Progenitor cell of endocrine pancreas (in vitro differentiated cells): ENCODE results near the gene TMEM92. TPM values are rescaled to one million over a fixed set of nuclear protein-coding genes. Genes with fewer than 3 reads are reported as not detected.
"Not testable (repeated sequence)": the region's sequence is repeated elsewhere in the genome, so short reads cannot be mapped to it uniquely, and the experiment has no call there.

Experiments used
- DNase-seq: peaks from one replicate; pipeline ENCODE4 v3.0.0; 2021; ENCODE audit warnings: low spot score; ENCODE audit not compliant: unreplicated experiment
- H3K27ac Mint-ChIP-seq: 2 replicates; pipeline ENCODE4 v1.8.0; 2021; ENCODE audit warnings: mild to moderate bottlenecking, moderate library complexity, mixed read lengths
- H3K27me3 Mint-ChIP-seq: 2 replicates; pipeline ENCODE4 v1.8.0; 2021; ENCODE audit warnings: mixed read lengths
- H3K36me3 Mint-ChIP-seq: 2 replicates; pipeline ENCODE4 v1.8.0; 2022; ENCODE audit warnings: mixed read lengths; ENCODE audit not compliant: insufficient read depth
- H3K4me1 Mint-ChIP-seq: 2 replicates; pipeline ENCODE4 v1.8.0; 2021; ENCODE audit warnings: low read depth, mixed read lengths
- H3K4me3 Mint-ChIP-seq: 2 replicates; pipeline ENCODE4 v1.8.0; 2021; ENCODE audit warnings: low read depth, mild to moderate bottlenecking, moderate library complexity, mixed read lengths
- H3K9me3 Mint-ChIP-seq: 2 replicates; pipeline ENCODE4 v1.8.0; 2021; ENCODE audit warnings: low read depth, mixed read lengths
- CTCF ChIP-seq: fragments of 200-600 bp; sonication (generic); IDR thresholded peaks from one replicate; pipeline ENCODE4 v1.5.0; 2021; ENCODE audit warnings: antibody characterized with exemption, mild to moderate bottlenecking; ENCODE audit not compliant: unreplicated experiment
- total RNA-seq: library from RNA; stranded (reverse); gene quantifications from 2 replicates; pipeline ENCODE4 v1.2.1, GENCODE V29; 2021

The TMEM92 gene
- total RNA-seq, 1 donor from 2014 or later: 7.4 TPM

- Mint-ChIP-seq H3K27ac (no peak overlapping the region), H3K4me3 (no peak overlapping the region), H3K9me3 (no peaks in the 10 kb centered on the region)
Measured at GRCh38 chr17:50269477-50270434, 4.5 kb upstream of the TMEM92 start.

DNA sequence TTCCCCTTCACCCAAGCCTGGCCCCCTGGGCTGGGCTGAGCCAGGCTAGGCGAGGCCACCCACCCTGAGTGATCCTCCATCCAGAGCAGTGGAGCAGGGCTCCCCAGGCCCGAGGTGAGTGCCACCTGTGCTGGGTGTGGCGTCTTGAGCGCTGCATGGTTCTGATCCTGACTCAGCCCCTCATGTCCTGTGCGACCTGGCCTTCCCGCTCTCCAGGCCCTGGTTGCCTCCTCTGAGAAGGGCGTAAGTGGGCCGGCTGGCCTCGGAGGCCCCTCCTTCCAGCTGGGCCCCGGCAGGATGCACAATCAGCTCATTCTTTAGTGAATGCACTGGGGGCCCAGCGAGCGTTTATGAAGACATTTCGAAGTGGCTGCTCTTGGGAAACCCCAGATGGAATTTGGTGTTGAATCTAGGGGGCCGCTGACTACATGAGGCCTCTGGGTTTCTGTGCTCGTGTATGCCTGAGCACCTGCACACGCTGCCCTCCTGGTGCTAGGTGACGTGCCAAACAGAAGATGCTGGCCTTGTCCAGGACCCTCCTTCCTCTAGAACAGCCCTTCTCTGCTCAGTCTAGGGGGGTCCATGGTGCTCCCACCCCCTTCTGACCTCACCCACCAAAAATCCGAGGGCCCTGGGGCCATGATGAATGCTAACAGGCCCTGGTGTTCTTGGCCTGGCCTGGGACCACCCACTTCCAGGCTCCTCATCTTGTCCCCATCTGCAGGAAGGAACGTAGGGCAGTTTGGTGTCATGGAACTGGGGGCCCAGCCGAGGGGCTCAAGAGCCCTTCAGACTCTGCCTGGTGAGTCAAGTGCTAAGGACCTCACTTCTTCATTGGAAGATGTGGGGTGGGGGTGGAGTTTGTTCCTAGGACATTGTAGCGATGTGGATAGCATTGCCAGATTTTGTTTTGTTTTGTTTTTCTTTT lies 3.6 kb upstream of the TMEM92 start:
- DNase-seq: no peak
- Mint-ChIP-seq H3K27me3 (peaks cover 28% of the 10 kb centered on the region), H3K9me3 (no peaks in the 10 kb centered on the region), H3K27ac (no peak overlapping the region), H3K4me3 (no peak overlapping the region), H3K36me3 (no peaks in the 10 kb centered on the region), H3K4me1 (peaks cover 14% of the 10 kb centered on the region)
- no peak for TF ChIP-seq CTCF

More at GRCh38 chr17:50269477-50270434, 4.5 kb upstream of the TMEM92 start:
- DNase-seq: no peak
- peaks cover 10% of the 10 kb centered on the region for H3K4me1 Mint-ChIP-seq
- TF ChIP-seq CTCF: peak; percentile 65
- H3K27me3 Mint-ChIP-seq: peaks cover 28% of the 10 kb centered on the region
- no peaks in the 10 kb centered on the region for H3K36me3 Mint-ChIP-seq

GRCh38 chr17:50271363-50271750 lies 2.9 kb upstream of the TMEM92 start:
- Mint-ChIP-seq H3K27me3 (peaks cover 23% of the 10 kb centered on the region), H3K4me1 (peaks cover 14% of the 10 kb centered on the region)
- H3K27ac Mint-ChIP-seq, H3K36me3 Mint-ChIP-seq, H3K4me3 Mint-ChIP-seq, H3K9me3 Mint-ChIP-seq, DNase-seq: not testable (repeated sequence)

DNA sequence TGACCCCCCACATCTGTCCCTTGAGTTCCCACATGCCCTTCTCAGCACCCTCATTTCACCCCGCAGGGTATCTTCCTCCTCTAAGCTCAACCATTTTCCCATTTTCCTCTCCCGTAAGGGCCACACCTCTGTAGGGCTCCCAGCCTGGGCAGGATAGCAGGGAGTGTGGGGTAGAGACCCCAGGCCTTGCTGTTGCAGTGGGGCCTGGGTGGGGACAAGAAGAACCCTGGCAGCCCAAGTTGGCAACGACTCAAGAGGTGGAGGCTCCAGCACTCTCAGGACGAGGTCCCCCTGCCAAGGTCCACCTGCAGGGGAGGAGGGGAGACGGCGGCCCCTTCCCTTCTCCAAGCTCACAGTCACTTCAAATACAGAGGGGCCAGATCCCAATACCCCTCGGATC lies 2.0 kb upstream of the TMEM92 start:
- Mint-ChIP-seq H3K27me3 (peaks cover 28% of the 10 kb centered on the region), H3K4me3 (no peak overlapping the region), H3K9me3 (no peaks in the 10 kb centered on the region), H3K36me3 (no peaks in the 10 kb centered on the region), H3K4me1 (peaks cover 22% of the 10 kb centered on the region), H3K27ac (no peak overlapping the region)
- no peak for TF ChIP-seq CTCF
- DNase-seq: no peak

DNA sequence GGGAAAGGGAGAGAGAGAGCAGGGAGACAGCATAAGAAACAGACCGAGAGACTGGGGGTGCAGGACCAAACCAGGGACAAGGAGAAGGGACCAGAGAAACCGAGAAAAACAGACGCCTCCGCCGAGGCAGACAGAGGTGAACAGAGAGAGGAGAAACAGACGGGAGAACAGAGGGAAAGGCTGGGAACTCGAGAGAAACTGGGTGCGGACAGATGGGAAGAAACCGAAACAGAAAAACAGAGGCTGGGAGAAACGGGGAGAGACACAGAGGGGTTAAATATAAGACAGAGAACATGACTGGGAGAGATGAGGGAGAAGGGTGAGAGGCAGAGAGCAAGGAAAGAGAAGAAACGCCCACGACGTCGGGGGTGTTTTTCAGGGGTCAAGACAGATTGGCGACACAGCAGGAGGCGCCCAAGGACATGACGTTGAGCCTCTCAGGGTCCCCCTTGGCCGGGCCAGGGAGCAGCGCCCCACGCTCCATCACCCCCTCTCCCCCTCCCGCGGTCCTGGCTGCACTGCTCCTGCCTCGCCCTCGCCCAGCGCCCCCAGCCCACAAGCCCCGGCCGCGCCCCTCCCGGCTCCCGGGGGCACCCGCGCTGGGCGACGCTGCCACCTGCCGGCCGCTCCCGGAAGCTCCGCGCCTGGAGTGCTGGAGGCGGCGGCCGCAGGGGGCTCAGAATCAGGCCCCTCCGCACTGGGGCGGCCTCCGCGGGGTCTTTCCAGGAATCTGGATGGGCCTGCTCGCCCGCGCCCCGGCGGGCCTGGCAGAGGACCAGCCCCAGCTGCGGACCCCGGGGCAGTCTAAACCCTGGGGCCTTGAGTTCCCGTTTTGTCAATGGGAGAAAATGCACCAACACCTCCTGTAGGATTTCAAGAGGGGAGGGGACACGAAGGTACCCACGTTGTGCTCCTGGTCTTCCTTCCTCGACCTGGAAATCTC lies 1.3 kb upstream of the TMEM92 start:
- peak; percentile 97 for TF ChIP-seq CTCF
- peak overlapping the region; percentile 52 for H3K4me3 Mint-ChIP-seq
- no peaks in the 10 kb centered on the region for H3K36me3 Mint-ChIP-seq
- H3K9me3 Mint-ChIP-seq: no peaks in the 10 kb centered on the region
- DNase-seq: peak; percentile 78
- H3K4me1 Mint-ChIP-seq: peaks cover 23% of the 10 kb centered on the region
- H3K27ac Mint-ChIP-seq: no peak overlapping the region
- peaks cover 25% of the 10 kb centered on the region for H3K27me3 Mint-ChIP-seq
